Breast epithelium (tissue), 4 donors: ENCODE results near the gene ARHGAP21. TPM values are rescaled to one million over a fixed set of nuclear protein-coding genes. Genes with fewer than 3 reads are reported as not detected.

ENCODE experiments used
- DNase-seq, 2 donors: peaks; one replicate each; pipeline ENCODE4 v3.0.0-alpha.2; 2019; ENCODE audit warnings: low spot score in 2 of 2
- H3K27ac ChIP-seq, 2 donors: fragments of 200-600 bp; sonication (generic) in 1 of 2; one replicate each; pipeline ENCODE4 v1.5.1; 2016 to 2019; ENCODE audit warnings: mild to moderate bottlenecking in 1 of 2
- H3K27me3 ChIP-seq, 2 donors: fragments of 200-600 bp; sonication (generic) in 1 of 2; one replicate each; pipeline versions ENCODE4 v1.5.1 to v1.6.0; 2017 to 2019; ENCODE audit warnings: control low read depth in 1 of 2, mild to moderate bottlenecking in 1 of 2
- H3K36me3 ChIP-seq: fragments of 200-600 bp; one replicate; pipeline ENCODE4 v1.5.1; 2019
- H3K4me1 ChIP-seq, 2 donors: fragments of 200-600 bp; sonication (generic); one replicate each; pipeline ENCODE4 v1.5.1; 2016 to 2019; ENCODE audit warnings: control low read depth in 1 of 2
- H3K4me3 ChIP-seq, 3 donors: fragments of 200-600 bp; sonication (generic); 1 replicate in 2 of 3; 2 replicates in 1 of 3; pipeline ENCODE4 v1.5.1; 2016 to 2019; ENCODE audit warnings: mild to moderate bottlenecking in 3 of 3, moderate library complexity in 2 of 3
- H3K9me3 ChIP-seq, 2 donors: fragments of 200-600 bp; sonication (generic) in 1 of 2; one replicate each; pipeline ENCODE4 v1.5.1; 2016 to 2019; ENCODE audit warnings: control low read depth in 1 of 2
- POLR2A ChIP-seq: fragments of 450-650 bp; IDR thresholded peaks from one replicate; pipeline ENCODE4 v1.6.1; 2016; ENCODE audit warnings: antibody characterized with exemption, mild to moderate bottlenecking, moderate library complexity
- POLR2AphosphoS5 ChIP-seq, 3 donors: sonication (generic); formaldehyde crosslinking; IDR thresholded peaks; one replicate each; pipeline ENCODE4 v1.6.1; 2017; ENCODE audit warnings: antibody characterized with exemption in 3 of 3
- intact Hi-C: fragments of 100-400 bp; cut with DNase I; formaldehyde crosslinking; loops from one replicate; pipeline ENCODE4 v1.15.1; 2023; ENCODE audit warnings: low total_unique reads
- total RNA-seq, 3 donors: library from RNA; depleted of rRNA; stranded (reverse); fragments of >200 nt; gene quantifications; one replicate each; pipeline ENCODE4 v1.1.0, GENCODE V29; 2016
- TF ChIP-seq, protein P1 (sequence below), 3 donors: fragments of 450-650 bp; IDR thresholded peaks; one replicate each; pipeline ENCODE4 v1.5.1; 2016 to 2017; ENCODE audit warnings: antibody characterized with exemption in 3 of 3, mild to moderate bottlenecking in 3 of 3, moderate library complexity in 3 of 3

Gene ARHGAP21
- total RNA-seq, 3 donors from 2014 or later, result 67.5 to 203 (median 105) TPM

DNA sequence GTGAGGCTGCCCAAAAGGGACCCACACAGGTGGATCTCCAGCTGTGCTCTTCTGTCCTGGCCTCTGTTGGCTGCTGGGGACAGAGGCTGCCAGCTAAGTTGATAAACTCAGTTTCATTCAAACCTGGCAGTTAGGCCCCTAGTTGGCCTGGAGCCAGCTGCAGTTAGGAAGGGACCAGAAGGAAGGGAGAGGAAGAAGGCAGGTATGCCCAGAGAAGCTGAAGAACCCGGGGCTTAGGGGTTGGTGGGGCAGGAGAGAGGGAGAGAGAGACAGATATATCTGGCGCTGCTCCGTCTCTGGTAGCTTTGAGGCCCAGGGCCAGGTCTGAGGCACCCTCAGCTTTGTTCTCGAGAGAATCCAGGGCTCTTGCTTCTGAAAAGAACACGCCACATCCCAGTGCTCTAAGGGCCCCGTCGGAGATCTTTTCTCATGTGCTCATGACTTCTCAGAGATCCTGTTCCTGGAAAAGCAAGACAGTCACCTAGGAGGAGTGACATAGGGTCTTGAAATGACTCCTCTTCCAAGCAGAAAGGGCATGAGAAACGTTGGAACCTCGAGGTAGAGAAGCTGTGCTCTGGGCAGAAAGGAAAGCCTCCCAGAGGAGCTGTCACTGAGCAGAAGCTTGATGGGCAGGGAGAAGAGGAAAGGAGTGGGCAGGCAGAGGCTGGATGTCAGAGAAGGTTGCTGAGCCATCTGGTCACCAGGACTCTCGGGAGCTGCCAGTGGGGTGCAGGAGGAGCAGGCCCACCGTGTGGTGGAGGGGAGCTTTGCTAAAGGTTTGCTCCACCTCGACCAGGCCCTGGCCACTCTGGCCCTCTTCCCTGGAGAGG lies 153.6 kb downstream of the ARHGAP21 start:
- no peak for DNase-seq
- Histone ChIP-seq H3K27ac (no peak overlapping the region), H3K4me1 (no peaks in the 10 kb centered on the region), H3K36me3 (no peaks in the 10 kb centered on the region), H3K9me3 (no peaks in the 10 kb centered on the region), H3K27me3 (no peaks in the 10 kb centered on the region), H3K4me3 (no peak overlapping the region)
- intact Hi-C loops, result no loop called here
- no peak for TF ChIP-seq POLR2AphosphoS5 (IDR thresholded peaks at IDR 0.05)
- TF ChIP-seq, protein P1, sequence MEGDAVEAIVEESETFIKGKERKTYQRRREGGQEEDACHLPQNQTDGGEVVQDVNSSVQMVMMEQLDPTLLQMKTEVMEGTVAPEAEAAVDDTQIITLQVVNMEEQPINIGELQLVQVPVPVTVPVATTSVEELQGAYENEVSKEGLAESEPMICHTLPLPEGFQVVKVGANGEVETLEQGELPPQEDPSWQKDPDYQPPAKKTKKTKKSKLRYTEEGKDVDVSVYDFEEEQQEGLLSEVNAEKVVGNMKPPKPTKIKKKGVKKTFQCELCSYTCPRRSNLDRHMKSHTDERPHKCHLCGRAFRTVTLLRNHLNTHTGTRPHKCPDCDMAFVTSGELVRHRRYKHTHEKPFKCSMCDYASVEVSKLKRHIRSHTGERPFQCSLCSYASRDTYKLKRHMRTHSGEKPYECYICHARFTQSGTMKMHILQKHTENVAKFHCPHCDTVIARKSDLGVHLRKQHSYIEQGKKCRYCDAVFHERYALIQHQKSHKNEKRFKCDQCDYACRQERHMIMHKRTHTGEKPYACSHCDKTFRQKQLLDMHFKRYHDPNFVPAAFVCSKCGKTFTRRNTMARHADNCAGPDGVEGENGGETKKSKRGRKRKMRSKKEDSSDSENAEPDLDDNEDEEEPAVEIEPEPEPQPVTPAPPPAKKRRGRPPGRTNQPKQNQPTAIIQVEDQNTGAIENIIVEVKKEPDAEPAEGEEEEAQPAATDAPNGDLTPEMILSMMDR (IDR thresholded peaks at IDR 0.05), result no peak
- no peak for TF ChIP-seq POLR2A

DNA sequence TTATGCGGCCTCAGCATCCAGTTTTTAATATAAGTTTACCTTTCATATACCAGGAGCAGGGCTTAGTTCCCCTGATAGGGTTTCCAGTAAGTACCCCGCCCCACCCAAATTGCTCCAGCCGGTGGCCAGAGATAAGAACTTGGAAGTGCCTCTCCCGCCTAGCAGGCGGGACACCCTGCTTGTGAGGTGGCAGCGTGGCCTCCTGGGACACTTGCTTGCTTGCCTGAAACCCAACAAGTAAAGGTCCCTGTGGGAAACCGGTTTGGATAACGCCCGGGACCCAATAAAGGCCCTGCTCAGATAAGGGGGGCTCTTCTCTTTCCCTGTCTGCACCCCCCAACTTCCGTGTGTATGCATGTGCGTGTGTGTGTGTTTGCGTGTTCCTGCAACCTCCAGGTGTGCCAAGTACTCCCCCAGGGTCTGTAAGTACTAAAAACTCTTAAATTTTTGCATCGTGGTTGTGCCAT lies 154.3 kb downstream of the ARHGAP21 start:
- no peaks in the 10 kb centered on the region for H3K36me3 ChIP-seq
- H3K9me3 ChIP-seq, result no peaks in the 10 kb centered on the region
- H3K27me3 ChIP-seq, result no peaks in the 10 kb centered on the region
- H3K27ac ChIP-seq, result no peak overlapping the region
- no peaks in the 10 kb centered on the region for H3K4me1 ChIP-seq
- no peak for DNase-seq
- intact Hi-C loops, result no loop called here
- no peak overlapping the region for H3K4me3 ChIP-seq
- TF ChIP-seq POLR2AphosphoS5 (IDR thresholded peaks at IDR 0.05) (no peak), POLR2A (no peak)
- TF ChIP-seq, protein P1 (IDR thresholded peaks at IDR 0.05), result no peak

DNA sequence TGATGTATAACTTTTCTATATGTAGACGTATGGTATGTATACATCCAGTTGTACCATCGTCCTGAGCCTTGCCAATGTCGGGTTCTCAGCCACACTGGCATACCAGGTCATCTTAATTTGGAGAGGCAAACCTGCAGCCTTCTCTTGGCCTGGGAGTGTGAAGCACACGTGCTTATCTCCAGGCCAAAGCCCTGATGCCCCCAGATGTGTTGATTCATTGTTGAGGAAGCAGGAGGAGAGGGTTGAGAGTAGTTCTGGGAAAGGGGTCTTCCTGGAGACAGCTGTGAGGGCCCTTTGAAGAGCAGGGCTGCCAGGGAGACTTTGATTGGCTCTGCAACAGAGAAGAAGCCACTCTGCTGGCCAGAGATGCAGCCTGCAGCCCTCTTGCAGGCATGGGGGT lies 155.6 kb downstream of the ARHGAP21 start:
- Histone ChIP-seq H3K27me3 (no peaks in the 10 kb centered on the region), H3K36me3 (no peaks in the 10 kb centered on the region), H3K4me1 (no peaks in the 10 kb centered on the region), H3K9me3 (no peaks in the 10 kb centered on the region), H3K4me3 (no peak overlapping the region), H3K27ac (no peak overlapping the region)
- intact Hi-C loops, result no loop called here
- TF ChIP-seq, protein P1 (IDR thresholded peaks at IDR 0.05), result no peak
- TF ChIP-seq POLR2AphosphoS5 (IDR thresholded peaks at IDR 0.05), result no peak
- no peak for DNase-seq

DNA sequence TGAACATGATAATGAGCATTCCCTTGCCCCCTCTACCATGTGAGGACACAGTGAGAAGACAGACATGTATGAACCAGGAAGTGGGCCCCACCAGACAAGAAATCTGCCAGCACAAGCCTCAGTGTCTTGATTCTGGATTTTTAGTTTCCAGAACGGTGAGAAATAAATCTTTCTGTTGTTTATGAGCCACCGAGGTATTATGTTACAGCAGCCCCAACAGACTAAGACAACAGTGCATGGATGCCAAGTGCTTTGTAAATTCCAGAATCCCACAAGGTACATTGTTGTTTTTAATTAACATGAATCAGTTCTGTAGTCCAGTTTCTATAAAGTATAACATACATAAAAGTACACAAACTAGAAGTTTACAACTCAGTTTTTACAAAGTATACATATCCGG lies 162.2 kb downstream of the ARHGAP21 start:
- H3K27me3 ChIP-seq, result no peaks in the 10 kb centered on the region
- no peak overlapping the region for H3K4me3 ChIP-seq
- peaks cover 4 to 6% of the 10 kb centered on the region in 2 donors for H3K4me1 ChIP-seq
- H3K36me3 ChIP-seq, result no peaks in the 10 kb centered on the region
- TF ChIP-seq POLR2A, result no peak
- TF ChIP-seq, protein P1 (IDR thresholded peaks at IDR 0.05), result no peak
- no peak for DNase-seq
- peak overlapping the region in 1 of 2 donors; percentile 36 for H3K27ac ChIP-seq
- peaks cover 0 to 9% of the 10 kb centered on the region in 2 donors for H3K9me3 ChIP-seq
- intact Hi-C loops, result no loop called here
